Osteoblast (primary cell): ENCODE measurements around the gene DLG2. TPM values are rescaled to one million over a fixed set of nuclear protein-coding genes. Genes with fewer than 3 reads are reported as not detected.

ENCODE experiments used
- DNase-seq: peaks from one replicate; pipeline ENCODE4 v3.0.0; 2011; ENCODE audit warnings: low spot score, mixed read lengths; ENCODE audit not compliant: insufficient read length; ENCODE audit errors: missing footprints
- H2AFZ ChIP-seq: 2 replicates; pipeline ENCODE4 v1.6.0; 2011; ENCODE audit warnings: mild to moderate bottlenecking, low read length
- H3K27ac ChIP-seq: 2 replicates; pipeline ENCODE4 v1.5.1; 2011; ENCODE audit warnings: mild to moderate bottlenecking, low read depth, low read length, moderate library complexity
- H3K27me3 ChIP-seq: 2 replicates; pipeline ENCODE4 v1.6.0; 2012; ENCODE audit warnings: mild to moderate bottlenecking, control low read depth, inconsistent platforms, low read length, moderate library complexity; ENCODE audit not compliant: insufficient read depth
- H3K36me3 ChIP-seq: 2 replicates; pipeline ENCODE4 v1.5.1; 2011; ENCODE audit warnings: mild to moderate bottlenecking, low read length, control low read depth, moderate library complexity; ENCODE audit not compliant: insufficient read depth
- H3K4me1 ChIP-seq: 2 replicates; pipeline ENCODE4 v1.5.1; 2011; ENCODE audit warnings: mild to moderate bottlenecking, low read length, control low read depth, moderate library complexity; ENCODE audit not compliant: insufficient read depth
- H3K4me2 ChIP-seq: 2 replicates; pipeline ENCODE4 v1.6.0; 2011; ENCODE audit warnings: mild to moderate bottlenecking, low read length; ENCODE audit not compliant: insufficient read depth
- H3K4me3 ChIP-seq: fragments of 200-600 bp; sonication (generic); 3 replicates; pipeline ENCODE4 v1.5.1; 2012; ENCODE audit warnings: mild to moderate bottlenecking, low read length, inconsistent platforms; ENCODE audit not compliant: insufficient read depth
- H3K79me2 ChIP-seq: 2 replicates; pipeline ENCODE4 v1.6.0; 2012; ENCODE audit warnings: mild to moderate bottlenecking, low read length, control low read depth, inconsistent platforms; ENCODE audit not compliant: insufficient read depth
- H3K9me3 ChIP-seq: 2 replicates; pipeline ENCODE4 v1.5.1; 2011; ENCODE audit warnings: low read depth, low read length, control low read depth
- H4K20me1 ChIP-seq: 2 replicates; pipeline ENCODE4 v1.6.0; 2012; ENCODE audit warnings: mild to moderate bottlenecking, low read length, control low read depth; ENCODE audit not compliant: insufficient read depth
- CTCF ChIP-seq: IDR thresholded peaks from 2 replicates; pipeline ENCODE4 v1.5.1; 2011; ENCODE audit warnings: mild to moderate bottlenecking, low read depth, low read length, moderate library complexity; ENCODE audit errors: extremely low read depth
- total RNA-seq: library from RNA; depleted of rRNA; stranded (reverse); fragments of >200 nt; gene quantifications from 2 replicates; pipeline ENCODE4 v1.2.3, GENCODE V29; 2012

The DLG2 gene
- total RNA-seq, 1 donor = 3.3 TPM

DNA sequence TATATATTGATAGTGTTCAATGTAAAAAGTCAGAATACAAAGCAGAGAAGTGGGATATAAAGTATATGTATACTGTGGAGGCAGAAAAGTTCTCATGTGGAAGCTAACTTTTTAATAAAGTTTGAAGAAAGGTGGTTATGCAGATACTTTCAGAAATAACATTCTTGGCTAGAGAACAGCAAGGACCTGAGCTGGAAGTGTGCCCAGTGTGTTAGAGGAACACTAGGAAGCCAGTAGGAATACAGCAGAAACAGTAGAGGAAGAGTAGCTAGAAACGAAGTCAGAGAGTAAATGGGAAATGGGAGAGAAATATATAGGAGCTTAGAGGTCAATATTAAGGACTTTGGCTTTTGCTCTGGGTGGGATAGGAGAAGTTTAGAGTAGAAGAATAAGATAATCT, 1876.1 kb downstream of the DLG2 start:
- H4K20me1 ChIP-seq = no peaks in the 10 kb centered on the region
- no peak overlapping the region for H3K4me3 ChIP-seq
- no peaks in the 10 kb centered on the region for H3K27me3 ChIP-seq
- H3K36me3 ChIP-seq = no peaks in the 10 kb centered on the region
- H3K4me2 ChIP-seq = no peak overlapping the region
- no peaks in the 10 kb centered on the region for H3K79me2 ChIP-seq
- no peak for TF ChIP-seq CTCF
- no peaks in the 10 kb centered on the region for H3K4me1 ChIP-seq
- H3K27ac ChIP-seq = no peak overlapping the region
- H3K9me3 ChIP-seq = no peaks in the 10 kb centered on the region
- no peak for DNase-seq
- no peak overlapping the region for H2AFZ ChIP-seq

DNA sequence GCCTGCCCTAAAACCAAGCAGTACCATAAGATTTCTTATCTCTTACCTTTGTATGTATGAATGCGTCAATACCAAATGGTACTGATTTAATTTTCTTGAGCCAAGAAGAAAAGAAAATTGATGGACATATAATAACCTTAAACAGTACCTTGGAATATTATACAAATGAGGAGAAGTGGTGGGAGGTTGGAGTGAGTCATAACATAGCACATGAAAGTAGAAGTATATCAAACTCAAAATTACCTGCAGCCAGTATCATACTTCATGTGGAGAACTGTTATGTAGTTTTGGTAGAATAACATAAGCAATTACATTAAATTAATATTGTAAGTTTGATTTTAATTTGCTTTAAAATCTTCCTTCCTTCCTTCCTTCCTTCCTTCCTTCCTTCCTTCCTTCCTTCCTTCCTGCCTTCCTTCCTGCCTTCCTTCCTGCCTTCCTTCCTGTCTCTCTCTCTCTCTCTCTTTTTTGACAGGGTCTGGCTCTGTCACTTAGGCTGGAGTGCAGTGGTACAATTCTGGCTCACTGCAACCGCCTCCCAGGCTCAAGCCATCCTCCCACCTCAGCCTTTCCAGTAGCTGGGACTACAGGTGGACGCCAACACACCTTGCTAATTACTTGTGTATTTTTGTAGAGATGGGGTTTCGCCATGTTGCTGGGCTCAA, 1880.1 kb downstream of the DLG2 start:
- H3K4me2 ChIP-seq = no peak overlapping the region
- no peaks in the 10 kb centered on the region for H3K36me3 ChIP-seq
- H3K4me1 ChIP-seq = no peaks in the 10 kb centered on the region
- TF ChIP-seq CTCF = no peak
- no peaks in the 10 kb centered on the region for H3K27me3 ChIP-seq
- no peaks in the 10 kb centered on the region for H3K79me2 ChIP-seq
- H3K27ac ChIP-seq = no peak overlapping the region
- no peak overlapping the region for H2AFZ ChIP-seq
- DNase-seq = no peak
- no peak overlapping the region for H3K4me3 ChIP-seq
- H4K20me1 ChIP-seq = no peaks in the 10 kb centered on the region
- H3K9me3 ChIP-seq = no peaks in the 10 kb centered on the region

DNA sequence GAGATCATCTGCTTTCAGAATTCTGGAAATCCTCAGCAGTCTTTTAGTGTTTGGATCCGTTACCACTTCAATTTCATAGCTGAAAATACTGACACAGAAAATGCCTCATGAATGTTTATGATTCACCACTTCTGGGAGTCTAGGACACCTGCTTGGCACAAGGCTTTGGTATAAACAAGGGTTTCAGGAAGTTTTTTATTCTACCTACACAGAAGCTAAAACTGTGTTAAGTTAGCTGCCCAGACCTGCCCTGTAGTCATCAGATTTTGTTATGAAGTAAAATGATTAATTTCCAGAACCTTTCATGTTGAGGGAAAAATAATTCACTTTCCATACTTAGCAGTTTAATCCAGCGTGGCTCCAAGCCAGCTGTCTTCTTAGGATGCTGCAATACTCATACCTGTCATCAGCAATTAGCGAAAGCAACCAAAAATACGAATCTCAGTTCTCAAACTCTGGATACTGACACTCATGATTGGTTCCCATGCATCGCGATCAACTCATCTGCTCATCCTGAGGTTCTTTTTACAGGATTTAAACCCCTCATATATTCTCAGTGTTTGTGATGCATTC, 1882.4 kb downstream of the DLG2 start:
- no peaks in the 10 kb centered on the region for H3K27me3 ChIP-seq
- no peak for DNase-seq
- no peaks in the 10 kb centered on the region for H3K36me3 ChIP-seq
- no peak overlapping the region for H3K4me2 ChIP-seq
- no peaks in the 10 kb centered on the region for H3K79me2 ChIP-seq
- H3K4me1 ChIP-seq = no peaks in the 10 kb centered on the region
- no peaks in the 10 kb centered on the region for H4K20me1 ChIP-seq
- H3K27ac ChIP-seq = no peak overlapping the region
- H2AFZ ChIP-seq = no peak overlapping the region
- no peak for TF ChIP-seq CTCF
- no peaks in the 10 kb centered on the region for H3K9me3 ChIP-seq
- H3K4me3 ChIP-seq = no peak overlapping the region

DNA sequence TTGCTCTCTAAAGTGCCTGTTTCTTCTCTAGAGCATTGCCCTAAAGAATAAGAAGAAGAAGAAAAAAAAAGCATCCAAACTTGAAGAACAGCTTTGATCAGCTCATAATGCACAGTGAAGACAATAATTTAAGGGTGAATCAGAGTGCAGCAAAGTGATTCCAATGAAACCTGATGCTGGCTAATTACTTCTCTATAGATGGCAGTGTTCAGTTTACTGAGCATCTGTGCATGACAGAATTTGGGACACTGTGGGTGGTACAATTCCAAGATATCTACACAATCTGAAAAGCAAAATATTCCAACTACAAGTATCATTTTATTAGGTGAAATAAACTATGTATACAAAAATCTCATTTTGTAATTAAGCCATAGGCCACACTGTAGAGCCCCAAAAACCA, 1890.5 kb downstream of the DLG2 start:
- Histone ChIP-seq H4K20me1 (no peaks in the 10 kb centered on the region), H3K27ac (no peak overlapping the region), H2AFZ (no peak overlapping the region), H3K27me3 (no peaks in the 10 kb centered on the region), H3K4me3 (no peak overlapping the region), H3K4me1 (no peaks in the 10 kb centered on the region), H3K9me3 (no peaks in the 10 kb centered on the region), H3K79me2 (no peaks in the 10 kb centered on the region), H3K4me2 (no peak overlapping the region), H3K36me3 (no peaks in the 10 kb centered on the region)
- DNase-seq = no peak
- no peak for TF ChIP-seq CTCF
